Glutamatergic neuron (in vitro differentiated cells): ENCODE results near the gene LSM3. TPM values are rescaled to one million over a fixed set of nuclear protein-coding genes. Genes with fewer than 3 reads are reported as not detected.

Experiments
- DNase-seq: peaks from one replicate; pipeline ENCODE4 v3.0.0; 2022
- H3K27ac Mint-ChIP-seq: one replicate; pipeline ENCODE4 v1.8.0; 2020; ENCODE audit warnings: mild to moderate bottlenecking, mixed read lengths, inconsistent platforms; ENCODE audit not compliant: unreplicated experiment
- H3K27me3 Mint-ChIP-seq: one replicate; pipeline ENCODE4 v1.8.0; 2020; ENCODE audit warnings: mild to moderate bottlenecking, moderate library complexity, mixed read lengths, inconsistent platforms; ENCODE audit not compliant: unreplicated experiment
- H3K36me3 Mint-ChIP-seq: one replicate; pipeline ENCODE4 v1.8.0; 2020; ENCODE audit warnings: mild to moderate bottlenecking, mixed read lengths, inconsistent platforms; ENCODE audit not compliant: unreplicated experiment
- H3K4me1 Mint-ChIP-seq: one replicate; pipeline ENCODE4 v1.8.0; 2020; ENCODE audit warnings: mild to moderate bottlenecking, low read depth, mixed read lengths, inconsistent platforms; ENCODE audit not compliant: unreplicated experiment
- H3K4me3 Mint-ChIP-seq: one replicate; pipeline ENCODE4 v1.8.0; 2020; ENCODE audit warnings: mild to moderate bottlenecking, mixed read lengths, inconsistent platforms; ENCODE audit not compliant: unreplicated experiment
- H3K9me3 Mint-ChIP-seq: one replicate; pipeline ENCODE4 v1.8.0; 2020; ENCODE audit warnings: mild to moderate bottlenecking, moderate library complexity, mixed read lengths, inconsistent platforms; ENCODE audit not compliant: unreplicated experiment
- total RNA-seq: library from RNA; stranded (reverse); fragmentation: NEBNext Ultra II Directional; extraction: Animal tissue kit (Norgen Biotek cat#: 25700); gene quantifications from one replicate; pipeline ENCODE4 v1.2.1, GENCODE V29; 2021; ENCODE audit not compliant: unreplicated experiment
- TF ChIP-seq, protein P1 (sequence below): fragments of 200-600 bp; sonication (generic); IDR thresholded peaks from one replicate; pipeline ENCODE4 v1.5.0; 2021; ENCODE audit not compliant: partially characterized antibody, unreplicated experiment

Gene LSM3
- total RNA-seq, 1 donor from 2014 or later, result 8.4 TPM

DNA sequence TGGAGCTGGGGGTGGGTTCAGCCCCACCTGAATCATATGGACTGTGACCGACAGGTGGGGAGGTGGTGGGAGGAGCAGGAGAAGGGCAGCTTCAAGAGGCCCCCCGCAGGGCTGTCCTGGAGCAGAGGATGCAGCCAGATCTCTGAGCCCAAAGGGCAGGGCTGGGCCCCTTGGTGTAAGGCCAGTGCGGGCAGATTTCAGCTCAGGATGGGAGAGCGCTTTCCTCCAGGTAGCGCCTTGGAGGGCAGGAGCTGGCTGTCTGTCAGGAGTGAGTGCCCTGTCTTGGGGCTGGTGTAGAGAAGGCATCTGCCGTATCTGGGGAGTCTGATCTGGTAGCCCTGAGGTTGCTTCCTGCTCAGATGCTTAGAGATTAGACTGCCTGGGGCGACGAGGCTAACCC, 46.5 kb upstream of the LSM3 start:
- H3K4me1 Mint-ChIP-seq, result no peaks in the 10 kb centered on the region
- no peak overlapping the region for H3K27ac Mint-ChIP-seq
- H3K36me3 Mint-ChIP-seq, result peaks cover 14% of the 10 kb centered on the region
- no peaks in the 10 kb centered on the region for H3K9me3 Mint-ChIP-seq
- no peak for DNase-seq
- peaks cover 5% of the 10 kb centered on the region for H3K27me3 Mint-ChIP-seq
- H3K4me3 Mint-ChIP-seq, result no peak overlapping the region
- TF ChIP-seq, protein P1, sequence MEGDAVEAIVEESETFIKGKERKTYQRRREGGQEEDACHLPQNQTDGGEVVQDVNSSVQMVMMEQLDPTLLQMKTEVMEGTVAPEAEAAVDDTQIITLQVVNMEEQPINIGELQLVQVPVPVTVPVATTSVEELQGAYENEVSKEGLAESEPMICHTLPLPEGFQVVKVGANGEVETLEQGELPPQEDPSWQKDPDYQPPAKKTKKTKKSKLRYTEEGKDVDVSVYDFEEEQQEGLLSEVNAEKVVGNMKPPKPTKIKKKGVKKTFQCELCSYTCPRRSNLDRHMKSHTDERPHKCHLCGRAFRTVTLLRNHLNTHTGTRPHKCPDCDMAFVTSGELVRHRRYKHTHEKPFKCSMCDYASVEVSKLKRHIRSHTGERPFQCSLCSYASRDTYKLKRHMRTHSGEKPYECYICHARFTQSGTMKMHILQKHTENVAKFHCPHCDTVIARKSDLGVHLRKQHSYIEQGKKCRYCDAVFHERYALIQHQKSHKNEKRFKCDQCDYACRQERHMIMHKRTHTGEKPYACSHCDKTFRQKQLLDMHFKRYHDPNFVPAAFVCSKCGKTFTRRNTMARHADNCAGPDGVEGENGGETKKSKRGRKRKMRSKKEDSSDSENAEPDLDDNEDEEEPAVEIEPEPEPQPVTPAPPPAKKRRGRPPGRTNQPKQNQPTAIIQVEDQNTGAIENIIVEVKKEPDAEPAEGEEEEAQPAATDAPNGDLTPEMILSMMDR, result no peak

DNA sequence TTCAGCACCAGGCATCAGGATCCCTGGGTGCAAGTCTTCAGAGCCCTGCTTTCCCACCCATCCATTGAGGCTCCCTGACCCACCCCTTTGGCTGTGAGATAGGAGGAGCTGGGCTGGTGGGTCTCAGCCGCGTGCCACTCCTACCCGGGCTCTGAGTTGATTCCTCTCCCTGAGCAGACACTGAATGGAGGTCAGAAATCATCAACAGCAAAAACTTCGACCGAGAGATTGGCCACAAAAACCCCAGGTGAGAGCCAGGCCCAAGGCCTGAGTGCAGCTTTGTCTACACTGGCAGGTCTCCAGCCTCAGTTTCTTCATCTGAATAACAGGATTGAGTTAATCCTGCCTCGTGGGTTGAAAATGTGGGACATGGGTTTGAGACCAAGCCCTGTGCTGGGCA, 45.9 kb upstream of the LSM3 start:
- Mint-ChIP-seq H3K4me1 (no peaks in the 10 kb centered on the region), H3K36me3 (peaks cover 14% of the 10 kb centered on the region), H3K9me3 (no peaks in the 10 kb centered on the region), H3K27ac (no peak overlapping the region), H3K27me3 (peaks cover 5% of the 10 kb centered on the region), H3K4me3 (no peak overlapping the region)
- DNase-seq, result no peak
- TF ChIP-seq, protein P1, result no peak

DNA sequence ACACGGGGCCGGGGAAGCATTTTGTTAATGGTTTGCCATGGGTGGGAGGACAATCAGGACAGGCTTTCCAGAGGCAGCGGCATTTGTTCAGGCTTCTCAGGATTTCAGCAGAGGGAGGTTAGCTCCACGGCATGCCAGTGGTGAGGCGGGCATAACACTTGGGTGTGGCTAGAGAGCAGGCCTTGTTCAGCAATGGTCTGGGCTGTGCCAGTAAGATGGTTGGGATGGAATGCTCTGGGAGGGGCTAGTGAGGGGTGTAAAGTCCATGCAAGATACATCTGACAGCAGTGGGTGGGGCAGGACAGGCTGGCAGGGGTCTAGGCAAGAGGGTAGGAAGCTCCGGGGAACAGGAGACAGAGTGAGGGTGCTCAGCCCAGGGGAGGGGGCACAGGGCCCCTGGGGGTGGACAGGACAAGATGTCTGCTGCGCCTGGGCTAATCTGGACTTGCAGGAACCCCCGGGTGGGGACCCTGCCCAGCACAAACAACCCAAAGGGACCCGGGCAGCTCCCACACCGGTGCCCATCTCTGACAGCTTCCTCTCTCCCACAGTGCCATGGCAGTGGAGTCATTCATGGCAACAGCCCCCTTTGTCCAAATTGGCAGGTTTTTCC, 45.3 kb upstream of the LSM3 start:
- peaks cover under 1% of the 10 kb centered on the region for H3K4me1 Mint-ChIP-seq
- H3K36me3 Mint-ChIP-seq, result peaks cover 11% of the 10 kb centered on the region
- DNase-seq, result no peak
- no peaks in the 10 kb centered on the region for H3K9me3 Mint-ChIP-seq
- no peak overlapping the region for H3K4me3 Mint-ChIP-seq
- no peak overlapping the region for H3K27ac Mint-ChIP-seq
- TF ChIP-seq, protein P1, result no peak
- peaks cover 5% of the 10 kb centered on the region for H3K27me3 Mint-ChIP-seq

DNA sequence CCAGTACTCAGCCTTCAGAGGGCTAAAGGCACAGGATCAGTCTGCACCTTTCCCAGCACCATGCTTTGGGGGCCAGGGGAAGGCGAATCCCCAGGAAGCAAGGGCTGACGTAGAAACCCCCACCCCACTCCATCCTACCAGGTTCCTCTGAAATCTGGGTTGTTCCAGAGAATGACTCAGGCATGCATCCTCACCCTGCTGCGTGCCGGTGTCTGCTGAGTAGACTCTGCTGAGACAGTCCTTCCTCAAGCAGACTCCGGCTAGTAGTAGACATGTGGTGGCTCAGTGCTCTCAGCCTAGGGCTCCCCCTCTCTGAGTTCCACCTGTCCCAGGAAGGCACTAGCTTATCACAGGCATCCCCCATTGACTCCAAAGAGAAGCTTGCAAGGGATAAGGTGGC, 44.7 kb upstream of the LSM3 start:
- Mint-ChIP-seq H3K4me1 (peaks cover 3% of the 10 kb centered on the region), H3K4me3 (no peak overlapping the region), H3K27me3 (peaks cover 5% of the 10 kb centered on the region), H3K27ac (no peak overlapping the region), H3K9me3 (no peaks in the 10 kb centered on the region), H3K36me3 (peaks cover 5% of the 10 kb centered on the region)
- DNase-seq, result no peak
- TF ChIP-seq, protein P1, result no peak

DNA sequence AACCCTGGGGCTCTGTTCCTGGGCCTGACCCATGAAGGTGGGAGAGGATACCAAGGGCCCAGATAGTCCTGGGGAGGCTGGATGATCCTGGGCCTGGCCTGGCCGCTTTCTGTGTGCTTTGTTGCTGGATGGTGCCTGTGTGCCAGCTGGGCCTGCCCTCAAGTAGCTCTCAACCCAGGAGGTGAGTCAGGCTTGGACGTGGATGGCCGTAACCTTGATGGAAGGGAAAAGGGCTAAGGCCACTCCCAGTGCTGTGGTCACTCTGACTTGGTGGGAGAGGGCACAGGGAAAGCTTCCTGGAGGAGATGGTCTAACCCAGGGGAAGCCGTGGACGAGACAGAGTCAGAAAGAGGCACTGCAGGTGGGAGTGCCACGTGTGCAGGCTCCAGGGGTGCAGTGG, 44.3 kb upstream of the LSM3 start:
- no peak for DNase-seq
- H3K27ac Mint-ChIP-seq, result no peak overlapping the region
- no peak overlapping the region for H3K4me3 Mint-ChIP-seq
- H3K36me3 Mint-ChIP-seq, result peaks cover 5% of the 10 kb centered on the region
- peaks cover 3% of the 10 kb centered on the region for H3K4me1 Mint-ChIP-seq
- H3K9me3 Mint-ChIP-seq, result no peaks in the 10 kb centered on the region
- TF ChIP-seq, protein P1, result no peak
- peaks cover 5% of the 10 kb centered on the region for H3K27me3 Mint-ChIP-seq
